ENCODE results near the gene ATP9A.

GRCh38 chr20:51811514-51812128, 43.4 kb upstream of the ATP9A start:
- TF ChIP-seq FOSL1 (IDR thresholded peaks at IDR 0.05; ENCODE audit: low read depth) (no peak), CTCF (IDR thresholded peaks at IDR 0.05 in 2 of 3, conservative IDR thresholded peaks at IDR 0.05 in 1 of 3; ENCODE audit: borderline replicate concordance in 1 of 3, insufficient read depth in 1 of 3, low read depth in 2 of 3, low read length in 2 of 3) (no peak), TCF7L2 (IDR thresholded peaks at IDR 0.05; ENCODE audit: borderline replicate concordance, extremely low read depth, insufficient read depth, insufficient read length) (no peak), ZFX (IDR thresholded peaks at IDR 0.05) (no peak), POLR2A (IDR thresholded peaks at IDR 0.05; ENCODE audit: borderline replicate concordance, extremely low read depth, insufficient read depth, insufficient read length) (no peak), POLR2AphosphoS5 (IDR thresholded peaks at IDR 0.05; ENCODE audit: low read depth, low read length) (no peak), RAD21 (IDR thresholded peaks at IDR 0.05; ENCODE audit: low read depth) (no peak), SP1 (IDR thresholded peaks at IDR 0.05; ENCODE audit: low read depth) (no peak), ELF1 (IDR thresholded peaks at IDR 0.05; ENCODE audit: borderline replicate concordance, low read depth) (no peak), ZNF274 (IDR thresholded peaks at IDR 0.05; ENCODE audit: low read depth, low read length) (no peak), EZH2 (IDR thresholded peaks at IDR 0.05) (no peak)

All from HCT116 (cell line).